NCI-H146 treated with DMSO at 0.1 percent for 48 hours (cell line): ENCODE results near the gene HMGB2.

Experiments used
- DNase-seq: peaks from one replicate; lab custom pipeline; 2025; ENCODE audit not compliant: unreplicated experiment; lab: John Stamatoyannopoulos, UW

HMGB2 gene

DNA sequence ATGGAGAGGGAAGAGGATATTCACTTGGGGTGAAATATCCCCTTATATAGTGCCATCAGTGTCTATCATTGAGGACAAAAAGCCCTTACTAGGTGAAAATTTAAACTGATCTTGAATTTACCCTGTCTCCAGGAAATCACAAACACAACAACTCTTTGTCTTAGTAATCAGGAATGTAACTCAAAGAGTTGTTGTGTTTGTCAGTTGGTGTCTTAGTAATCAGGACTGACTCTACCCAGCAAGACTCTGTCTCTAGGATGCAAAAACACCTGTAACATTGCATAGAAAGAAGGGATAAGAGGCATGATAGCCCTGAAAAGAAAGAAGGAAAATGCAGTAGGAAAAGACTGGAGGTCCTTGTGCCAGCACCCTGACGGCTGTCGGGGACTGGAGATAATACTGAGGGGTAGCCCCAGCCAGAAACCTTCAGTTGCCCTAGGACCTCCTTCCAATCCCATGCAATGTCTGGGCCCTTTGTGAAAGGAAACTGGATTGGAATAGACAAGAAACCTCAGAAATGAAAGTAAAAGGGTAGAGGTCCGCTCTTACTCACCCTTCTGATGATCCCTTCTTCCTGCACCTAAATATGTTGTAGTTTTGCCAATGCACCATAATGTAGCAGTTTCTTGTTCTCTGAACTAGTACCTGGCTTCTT is 45.3 kb downstream of the HMGB2 start:
- DNase-seq = no peak

DNA sequence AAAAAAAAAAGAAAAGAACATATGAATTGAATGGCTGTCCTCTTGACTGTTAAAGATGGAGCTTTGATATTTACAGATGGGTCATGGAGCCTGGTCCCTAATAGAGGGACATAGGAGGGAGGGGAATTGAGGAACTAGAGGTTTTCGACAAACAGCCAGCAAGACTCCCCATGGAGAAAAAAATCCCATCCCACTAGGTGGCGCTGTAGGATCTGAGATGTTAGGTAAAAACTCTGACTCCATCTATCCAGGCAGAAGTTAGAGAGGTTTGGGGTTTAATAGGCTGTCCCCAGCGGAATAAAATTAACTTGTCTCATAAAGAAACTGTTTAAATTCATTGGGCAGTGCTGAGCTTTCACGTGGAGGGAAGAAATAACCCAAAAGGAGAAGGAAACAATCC is 45.9 kb downstream of the HMGB2 start:
- DNase-seq = no peak

DNA sequence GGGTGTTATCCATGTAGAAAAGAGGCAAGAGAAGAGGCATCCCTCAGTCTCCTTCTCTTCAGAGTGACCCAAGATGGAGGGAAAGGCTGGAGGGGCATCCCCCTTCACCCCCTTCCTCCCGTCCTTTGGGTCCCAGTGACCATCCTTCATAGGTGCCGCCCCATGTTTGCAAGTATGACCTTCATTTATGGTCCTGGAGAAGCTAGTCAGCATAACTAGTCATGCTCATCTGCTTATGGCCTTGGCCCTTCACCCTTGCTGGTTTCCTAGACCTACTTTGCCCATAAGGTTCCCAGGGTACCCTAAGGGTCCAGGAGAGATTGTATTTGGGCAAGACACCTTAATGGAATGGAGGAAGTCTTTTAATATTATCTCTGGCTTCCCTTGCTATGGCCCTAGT is 46.7 kb downstream of the HMGB2 start:
- no peak for DNase-seq

DNA sequence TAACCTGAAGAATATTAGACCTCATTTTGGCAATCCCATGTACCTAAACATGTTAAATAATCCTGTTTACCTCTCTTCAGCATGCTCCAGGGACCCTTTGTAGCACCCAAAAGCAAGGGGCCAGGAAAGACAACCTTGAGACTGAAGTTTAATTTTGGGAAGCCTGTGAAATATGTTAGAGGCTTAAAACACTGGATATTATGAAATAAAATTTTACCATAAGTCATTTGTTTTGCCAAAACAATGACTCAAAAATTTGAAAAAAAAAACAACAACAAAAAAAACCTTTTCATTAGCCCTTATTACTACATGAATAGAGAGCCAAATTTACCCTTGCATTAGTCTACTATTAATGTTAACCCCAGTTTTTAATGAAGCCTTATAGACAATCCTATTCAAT is 49.7 kb downstream of the HMGB2 start:
- DNase-seq = no peak

DNA sequence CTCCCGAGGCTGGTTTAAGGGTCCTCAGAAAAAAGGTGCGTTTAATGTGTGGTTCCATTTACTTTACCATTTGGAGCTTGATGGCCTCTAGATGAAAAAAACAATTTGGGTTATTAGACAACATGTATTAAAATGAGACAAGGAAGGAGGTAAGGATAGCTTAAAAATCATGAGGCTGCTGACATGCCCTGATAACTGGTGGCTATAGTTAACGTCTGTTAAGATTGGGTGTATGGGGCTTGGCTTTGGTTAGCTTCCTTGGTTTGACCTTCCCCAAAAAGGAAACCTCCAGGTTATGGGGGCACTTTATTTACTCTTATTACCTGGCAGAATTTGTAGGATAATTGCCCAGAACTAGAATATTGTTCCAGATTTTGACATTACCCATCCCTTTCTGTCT is 51.5 kb downstream of the HMGB2 start:
- DNase-seq = no peak

DNA sequence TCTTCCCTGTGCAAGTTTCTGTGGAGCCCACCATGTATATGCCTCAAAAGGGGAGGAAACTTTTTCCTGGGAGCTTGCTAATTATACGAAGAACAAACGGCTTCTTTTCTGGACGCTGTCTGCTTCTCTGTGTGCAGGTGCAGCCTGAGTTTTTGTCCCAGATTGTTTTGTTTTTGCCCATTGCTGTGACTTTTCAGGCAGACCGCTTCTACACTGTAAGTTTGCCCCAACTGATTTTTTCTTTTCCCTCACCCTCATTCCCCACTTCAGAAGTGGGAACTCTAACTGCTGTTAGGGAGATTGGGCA is 51.9 kb downstream of the HMGB2 start:
- no peak for DNase-seq

DNA sequence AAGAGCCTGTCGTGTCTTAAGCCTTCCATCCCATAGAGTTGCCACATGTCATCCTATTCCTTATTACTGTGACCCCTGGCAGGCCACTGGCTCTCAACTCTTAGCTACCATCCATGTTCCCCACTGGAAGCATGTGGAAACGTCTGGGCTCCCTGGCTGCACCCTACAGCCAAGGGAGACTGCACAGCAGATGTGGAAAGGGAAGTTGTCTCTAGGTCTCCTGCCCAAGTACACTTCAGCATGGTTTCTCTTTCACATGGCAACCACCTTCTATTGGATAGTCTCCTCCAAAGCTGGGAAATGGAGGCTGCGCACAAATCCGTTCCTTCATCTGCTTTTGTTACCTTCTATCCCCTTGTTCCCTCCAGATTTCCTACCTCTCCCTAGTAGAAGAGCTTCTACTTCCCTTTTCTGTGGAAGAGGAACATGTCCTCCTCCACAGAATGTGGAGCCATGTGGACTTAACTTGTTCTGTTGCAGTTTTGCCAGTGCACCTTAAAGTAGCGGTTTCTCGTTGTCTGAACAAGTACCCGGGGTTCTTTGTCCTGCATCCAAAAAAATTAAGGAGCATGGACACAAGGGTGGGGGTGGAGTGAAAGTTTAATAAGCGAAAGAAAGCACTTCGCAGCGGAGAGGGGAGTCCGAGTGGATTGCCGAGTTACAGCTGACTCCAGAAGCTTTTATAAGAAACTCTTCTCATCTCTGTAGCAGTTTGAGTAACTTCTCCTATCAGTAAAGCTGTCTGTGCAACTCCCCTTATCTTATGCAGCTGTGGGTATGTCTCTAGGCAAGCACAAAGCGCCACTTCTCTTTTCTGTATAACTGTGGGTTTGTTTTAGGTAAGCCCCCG is 52.5 kb downstream of the HMGB2 start:
- no peak for DNase-seq
